GM12874 (cell line): ENCODE data around the gene NR3C2.

Source experiments
- CTCF ChIP-seq: IDR thresholded peaks from 2 replicates; pipeline ENCODE4 v1.5.1; 2011; ENCODE audit warnings: low read depth, mild to moderate bottlenecking, control low read depth, low read length, moderate library complexity; ENCODE audit not compliant: insufficient read depth

The NR3C2 gene

DNA sequence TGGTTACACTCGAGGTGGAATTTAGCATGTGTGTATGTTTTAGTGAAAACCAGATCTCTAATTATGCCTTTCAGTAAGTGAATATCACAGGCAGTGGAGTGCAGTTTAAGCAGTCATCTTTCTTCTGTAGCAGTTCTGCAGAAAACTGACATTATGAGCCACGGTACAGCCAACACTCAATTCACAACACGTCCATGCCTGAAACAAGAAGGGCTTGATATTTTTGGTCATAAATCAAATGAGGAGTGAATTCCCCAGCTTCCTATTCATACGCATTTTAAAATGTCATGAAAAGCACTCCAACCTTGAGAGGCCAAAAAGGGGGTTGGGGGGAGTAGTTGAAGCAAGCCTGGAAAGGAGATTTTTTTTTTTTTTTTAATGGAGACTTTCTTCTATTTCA lies 393.6 kb downstream of the NR3C2 start:
- TF ChIP-seq CTCF = no peak

- peak; percentile 34; the same call in 1 of the 2 replicates for TF ChIP-seq CTCF
Observed at GRCh38 chr4:148044912-148045352, 397.3 kb downstream of the NR3C2 start.

DNA sequence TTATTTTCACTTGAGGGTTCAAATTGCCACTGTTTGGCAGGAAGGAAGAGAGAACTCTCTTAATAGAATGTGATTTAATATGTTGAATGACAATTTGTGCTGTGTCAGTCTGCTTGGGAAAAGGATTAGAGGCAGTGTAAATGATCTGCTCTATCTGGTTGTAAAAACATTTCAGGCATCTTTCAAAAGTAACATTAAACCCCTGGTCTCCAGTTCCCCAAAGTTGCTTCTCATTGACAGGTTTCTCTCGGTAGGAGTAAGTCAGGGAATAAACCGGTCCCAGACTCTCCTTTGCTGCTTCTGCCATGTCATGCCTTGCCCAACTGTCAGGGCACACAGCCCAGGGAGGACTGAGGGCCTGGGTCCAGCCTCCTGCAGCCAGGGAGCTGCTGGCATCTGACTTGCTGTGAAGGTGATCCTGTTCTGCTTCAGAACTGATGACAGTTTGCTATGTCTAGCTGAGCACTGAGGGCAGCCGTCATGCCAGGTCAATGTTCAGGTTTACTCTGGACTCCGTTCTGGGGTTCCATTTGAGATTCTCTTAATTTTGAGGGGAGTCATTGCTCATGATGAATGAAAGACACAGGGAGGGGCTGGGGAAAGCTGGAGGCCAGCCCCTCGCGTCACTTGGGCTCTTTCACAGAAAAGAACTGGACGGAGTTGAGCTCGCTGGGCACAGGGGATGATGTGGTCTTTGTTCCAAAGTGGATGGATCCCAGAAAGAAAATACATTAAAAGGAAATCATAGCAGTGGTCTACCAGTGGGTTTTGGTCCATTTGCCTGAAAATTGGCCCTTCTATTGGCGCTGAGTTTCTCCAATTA lies 397.9 kb downstream of the NR3C2 start:
- no peak for TF ChIP-seq CTCF

GRCh38 chr4:148041606-148042329 lies 400.4 kb downstream of the NR3C2 start:
- TF ChIP-seq CTCF = no peak

DNA sequence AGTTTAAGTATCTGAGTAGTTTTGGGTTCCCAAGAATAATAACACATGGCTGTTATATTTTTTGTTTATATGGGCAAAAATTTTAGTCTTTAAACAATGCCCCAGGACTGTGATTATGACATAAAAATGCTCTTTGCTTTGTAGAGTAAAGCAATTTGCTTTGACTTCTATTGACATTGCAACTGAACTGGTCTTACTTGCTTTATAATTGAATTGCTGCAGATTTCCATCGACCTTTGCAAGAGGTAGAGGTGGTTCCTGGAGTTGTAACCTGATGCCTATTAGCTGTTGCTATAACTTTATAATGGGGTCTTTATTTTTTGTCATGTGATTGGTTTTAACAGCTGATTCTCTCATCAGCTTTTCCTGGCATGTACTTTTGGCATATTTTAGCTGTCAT lies 407.4 kb downstream of the NR3C2 start:
- no peak for TF ChIP-seq CTCF

GRCh38 chr4:148030193-148030873 lies 411.9 kb downstream of the NR3C2 start:
- no peak for TF ChIP-seq CTCF

DNA sequence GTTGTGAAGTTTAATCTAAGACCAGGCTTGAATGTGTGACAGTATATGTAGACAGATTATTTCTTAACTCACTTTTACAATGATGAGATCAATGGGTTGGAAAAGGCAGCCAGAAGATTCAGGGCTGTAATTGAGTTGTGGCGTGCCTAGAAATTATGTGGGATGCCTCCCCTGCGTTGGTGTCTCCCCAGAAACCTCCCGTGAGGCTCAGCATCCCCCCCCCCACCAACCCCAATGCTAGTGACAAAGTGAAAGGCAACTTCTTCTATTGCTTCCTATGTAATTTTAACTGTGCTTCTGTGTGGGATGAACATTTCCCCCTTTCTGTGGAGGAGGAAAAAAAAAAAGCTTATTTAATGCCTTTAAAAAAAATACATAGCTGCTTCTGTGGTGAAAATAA lies 412.4 kb downstream of the NR3C2 start:
- no peak for TF ChIP-seq CTCF
